Measurements from ENCODE around the gene ATP9B.

ATP9B gene, protein sequence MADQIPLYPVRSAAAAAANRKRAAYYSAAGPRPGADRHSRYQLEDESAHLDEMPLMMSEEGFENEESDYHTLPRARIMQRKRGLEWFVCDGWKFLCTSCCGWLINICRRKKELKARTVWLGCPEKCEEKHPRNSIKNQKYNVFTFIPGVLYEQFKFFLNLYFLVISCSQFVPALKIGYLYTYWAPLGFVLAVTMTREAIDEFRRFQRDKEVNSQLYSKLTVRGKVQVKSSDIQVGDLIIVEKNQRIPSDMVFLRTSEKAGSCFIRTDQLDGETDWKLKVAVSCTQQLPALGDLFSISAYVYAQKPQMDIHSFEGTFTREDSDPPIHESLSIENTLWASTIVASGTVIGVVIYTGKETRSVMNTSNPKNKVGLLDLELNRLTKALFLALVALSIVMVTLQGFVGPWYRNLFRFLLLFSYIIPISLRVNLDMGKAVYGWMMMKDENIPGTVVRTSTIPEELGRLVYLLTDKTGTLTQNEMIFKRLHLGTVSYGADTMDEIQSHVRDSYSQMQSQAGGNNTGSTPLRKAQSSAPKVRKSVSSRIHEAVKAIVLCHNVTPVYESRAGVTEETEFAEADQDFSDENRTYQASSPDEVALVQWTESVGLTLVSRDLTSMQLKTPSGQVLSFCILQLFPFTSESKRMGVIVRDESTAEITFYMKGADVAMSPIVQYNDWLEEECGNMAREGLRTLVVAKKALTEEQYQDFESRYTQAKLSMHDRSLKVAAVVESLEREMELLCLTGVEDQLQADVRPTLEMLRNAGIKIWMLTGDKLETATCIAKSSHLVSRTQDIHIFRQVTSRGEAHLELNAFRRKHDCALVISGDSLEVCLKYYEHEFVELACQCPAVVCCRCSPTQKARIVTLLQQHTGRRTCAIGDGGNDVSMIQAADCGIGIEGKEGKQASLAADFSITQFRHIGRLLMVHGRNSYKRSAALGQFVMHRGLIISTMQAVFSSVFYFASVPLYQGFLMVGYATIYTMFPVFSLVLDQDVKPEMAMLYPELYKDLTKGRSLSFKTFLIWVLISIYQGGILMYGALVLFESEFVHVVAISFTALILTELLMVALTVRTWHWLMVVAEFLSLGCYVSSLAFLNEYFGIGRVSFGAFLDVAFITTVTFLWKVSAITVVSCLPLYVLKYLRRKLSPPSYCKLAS

DNA sequence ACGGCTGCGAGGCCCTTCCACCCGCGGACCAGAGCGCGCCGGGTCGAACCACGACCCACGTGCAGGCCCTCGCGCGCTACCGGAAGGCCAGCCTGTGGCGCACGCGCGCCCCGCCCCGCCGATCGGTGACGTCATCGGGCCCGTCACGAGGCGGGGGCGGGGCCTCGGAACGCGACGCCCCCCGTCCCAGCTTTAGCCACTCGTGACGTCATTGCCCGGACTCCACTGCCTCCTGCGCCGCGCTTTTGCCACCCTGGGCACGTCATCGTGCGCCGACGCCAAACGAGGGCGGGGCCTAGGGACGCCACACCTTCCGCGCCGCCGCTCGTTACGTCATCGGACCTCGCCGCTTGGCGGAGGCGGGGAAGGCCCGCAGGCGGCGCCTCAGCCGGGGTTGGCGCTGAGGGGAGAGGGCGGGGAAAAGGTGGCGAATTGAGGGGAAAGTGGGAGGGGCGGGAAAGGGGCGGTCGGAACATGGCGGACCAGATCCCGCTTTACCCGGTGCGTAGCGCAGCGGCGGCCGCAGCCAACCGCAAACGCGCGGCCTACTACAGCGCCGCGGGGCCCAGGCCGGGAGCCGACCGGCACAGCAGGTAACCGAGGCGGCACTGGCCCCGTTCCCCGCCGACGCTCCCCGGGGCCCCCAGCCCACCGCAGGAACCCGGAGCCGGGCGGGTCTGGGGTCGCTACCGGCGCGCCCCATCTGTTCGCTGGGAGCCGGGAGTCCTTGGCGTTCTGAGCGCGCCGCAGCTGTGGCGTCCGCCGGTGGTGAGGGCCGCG, at the start of gene ATP9B:
ATP9B (plus strand) TSS at position 458 of the 780 bp plus-strand sequence; CDS start at position 475, 17 bp downstream.
- DNase-seq: peak; percentile 91

DNA sequence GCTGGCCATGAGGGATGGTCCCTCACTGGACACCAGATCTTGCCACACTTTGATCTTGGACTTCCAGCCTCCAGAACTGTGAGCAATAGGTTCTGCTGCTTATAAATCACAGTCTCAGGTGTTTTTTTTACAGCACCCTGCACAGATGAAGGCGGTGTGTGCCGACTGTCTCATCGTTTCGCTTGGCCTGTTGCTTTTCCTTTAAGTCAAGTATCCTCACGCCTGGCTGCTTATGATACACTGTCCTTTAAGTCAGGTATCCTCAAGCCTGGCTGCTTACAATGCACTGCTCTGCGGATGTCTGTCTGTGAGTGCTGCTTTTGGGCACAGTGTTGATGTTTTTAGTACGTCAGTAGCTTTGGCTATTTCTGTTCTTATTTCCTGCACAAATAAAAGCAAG, 49.3 kb upstream of the ATP9B start:
- no peak for DNase-seq

DNA sequence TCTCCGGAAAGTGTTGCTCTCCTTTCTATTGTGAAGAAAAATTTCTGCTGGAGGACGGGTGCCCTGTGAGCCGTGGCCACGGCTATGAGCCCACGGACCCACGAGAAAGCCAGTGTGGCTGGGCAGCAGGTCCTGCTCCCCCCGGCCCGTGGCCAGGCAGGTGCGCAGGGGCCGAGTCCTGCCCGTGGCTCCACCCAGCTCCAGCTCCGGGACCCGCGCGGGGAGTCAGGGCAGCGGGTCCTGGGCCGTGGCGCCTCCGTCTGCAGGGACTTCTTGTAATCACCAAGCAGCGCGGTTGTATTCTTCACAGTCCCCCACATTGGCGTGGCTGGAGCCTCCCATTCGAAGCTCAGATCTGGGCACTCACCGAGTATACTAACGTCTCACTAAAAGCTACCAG, 46.6 kb upstream of the ATP9B start:
- no peak for DNase-seq

DNA sequence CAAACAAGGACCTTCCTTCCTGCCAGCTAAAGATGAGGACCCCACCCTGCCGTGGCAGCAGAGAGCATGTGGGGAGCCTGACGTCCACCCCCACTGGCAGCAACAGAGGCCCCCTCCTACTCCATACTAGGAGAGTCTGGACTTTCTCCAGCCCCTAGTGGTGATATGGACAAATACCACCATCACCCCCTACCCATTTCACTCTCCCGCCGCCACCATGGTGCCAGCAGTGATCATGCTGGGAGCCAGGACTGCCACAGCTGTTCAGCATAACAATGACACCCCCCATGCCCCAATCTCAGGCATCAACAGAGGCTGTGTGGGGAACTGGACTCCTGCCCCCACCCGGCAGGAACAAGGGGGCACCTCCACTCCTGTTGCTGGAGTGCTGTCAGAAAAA, 42.7 kb upstream of the ATP9B start:
- no peak for DNase-seq

DNA sequence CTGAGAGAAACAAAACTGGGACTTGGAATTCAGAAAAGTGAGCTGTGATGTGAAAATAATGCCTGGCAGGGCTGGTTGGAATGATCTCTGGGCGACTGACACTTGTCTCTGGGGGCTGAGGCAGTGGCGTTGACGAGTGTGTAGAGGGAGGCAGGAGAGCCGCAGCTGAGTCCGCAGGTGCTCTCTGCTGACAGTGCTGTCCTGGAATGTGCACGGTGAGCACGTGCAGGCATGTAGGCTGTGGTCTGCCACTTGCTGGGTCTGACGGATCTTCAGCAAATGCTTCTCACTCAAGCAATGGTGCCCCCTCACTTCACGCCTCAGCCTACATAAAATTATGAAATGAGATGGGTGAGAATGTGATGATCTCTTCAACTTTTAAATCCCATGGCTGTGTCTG, 38.5 kb upstream of the ATP9B start:
- no peak for DNase-seq

DNA sequence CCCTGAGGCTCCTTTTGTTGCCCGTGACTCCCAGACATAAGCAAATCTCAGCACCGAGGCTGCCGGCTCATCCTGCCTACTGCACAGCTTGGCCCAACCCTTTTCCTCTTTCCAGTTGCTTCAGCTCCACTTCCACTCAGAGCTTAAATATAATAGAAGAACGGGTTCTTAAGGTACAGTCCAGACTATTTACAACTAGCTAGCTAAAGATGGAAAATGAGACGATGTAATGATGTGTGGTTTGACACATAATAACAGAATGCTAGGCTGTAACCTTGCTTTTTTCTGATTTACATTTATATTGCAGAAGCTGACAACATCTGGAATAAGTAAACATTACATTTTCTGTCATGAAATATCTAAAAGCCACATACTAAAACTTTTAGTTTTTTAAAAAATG, 26.9 kb upstream of the ATP9B start:
- DNase-seq: no peak

DNA sequence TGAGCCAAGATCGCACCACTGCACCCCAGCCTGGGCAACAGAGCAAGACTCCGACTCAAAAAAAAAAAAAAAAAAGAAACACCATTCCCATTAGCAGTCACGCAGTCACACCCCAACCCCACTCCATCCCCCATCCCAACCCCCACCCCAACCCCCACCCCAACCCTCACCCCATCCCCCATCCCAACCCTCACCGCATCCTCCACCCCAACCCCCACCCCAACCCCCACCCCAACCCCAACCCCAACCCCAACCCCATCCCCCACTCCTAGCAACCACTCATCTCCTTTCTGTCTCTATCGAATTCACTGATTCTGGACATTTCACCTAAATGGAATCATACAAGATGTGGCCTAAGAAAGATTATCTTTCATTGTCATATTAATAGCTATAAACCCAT, 25.9 kb upstream of the ATP9B start:
- no peak for DNase-seq

DNA sequence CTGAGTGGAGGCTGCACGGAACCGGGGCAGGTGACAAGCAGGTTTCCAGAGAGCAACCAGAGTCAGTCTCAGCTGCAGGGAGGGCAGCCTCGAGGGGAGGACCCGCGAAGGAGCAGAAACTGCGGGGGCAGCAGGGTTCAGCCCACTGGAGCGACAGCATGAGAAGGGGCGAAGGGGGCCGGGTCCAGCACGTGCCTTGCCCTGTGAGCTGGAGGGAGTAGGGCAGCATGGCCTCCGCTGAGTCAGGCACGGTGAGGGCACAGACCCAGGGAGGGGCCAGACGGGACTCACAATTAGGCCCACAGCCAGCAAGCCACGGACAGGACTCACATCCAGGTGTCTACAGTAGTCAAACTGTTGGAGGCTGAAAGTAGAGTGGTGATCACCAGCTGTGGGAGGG, 22.7 kb upstream of the ATP9B start:
- no peak for DNase-seq

DNA sequence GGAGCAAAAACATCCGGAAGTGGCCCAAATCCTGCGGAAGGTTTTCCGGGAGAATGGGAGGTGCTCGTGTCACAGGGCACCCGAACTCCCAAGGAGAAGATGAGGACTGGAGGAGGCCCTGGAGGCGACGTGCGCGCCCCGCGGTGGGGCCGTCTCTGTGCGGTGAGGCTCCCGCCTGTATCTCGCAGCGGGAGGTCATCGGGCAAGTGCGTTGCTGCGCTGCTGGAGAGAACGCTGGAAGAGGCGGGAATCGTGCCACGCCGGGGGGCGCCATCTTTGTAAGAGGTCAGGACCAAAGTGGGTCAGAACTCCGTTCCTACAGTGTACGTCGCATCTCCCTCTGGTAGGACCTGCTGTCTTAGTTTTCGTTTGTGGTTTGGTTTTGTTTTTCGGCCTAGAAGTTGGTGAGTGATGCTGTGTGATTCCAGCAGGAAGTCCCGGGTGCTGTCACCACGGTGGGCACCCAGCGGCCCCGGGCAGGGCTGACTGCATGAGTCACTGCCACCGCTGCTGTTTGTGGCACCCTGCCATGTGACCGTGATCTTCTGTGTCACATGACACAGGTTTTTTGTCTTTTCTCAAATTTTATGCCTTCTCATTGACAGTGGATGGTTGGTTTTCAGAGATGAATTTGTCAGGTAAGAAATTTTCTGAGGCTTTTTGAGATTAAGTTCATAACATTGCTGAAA, 21.5 kb upstream of the ATP9B start:
- no peak for DNase-seq

DNA sequence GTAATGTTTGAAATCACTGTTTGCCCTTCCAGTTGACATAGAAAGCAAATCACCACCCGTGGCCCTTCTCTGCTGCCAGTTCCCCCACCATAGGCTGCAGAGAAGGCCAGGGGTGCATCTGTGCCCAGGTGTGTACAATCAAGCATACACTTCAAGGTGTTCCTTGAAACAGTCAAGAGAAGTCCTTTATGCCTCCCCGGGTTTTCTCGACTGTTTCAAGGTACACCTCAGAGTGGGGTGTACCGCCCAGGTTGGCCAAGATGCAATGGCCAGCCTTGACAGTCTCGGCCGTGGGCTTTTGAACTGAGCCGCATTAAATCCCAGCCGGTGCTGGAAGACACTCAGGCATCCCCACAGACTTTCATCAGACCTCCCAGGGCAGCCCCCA, 21.0 kb upstream of the ATP9B start:
- no peak for DNase-seq

DNA sequence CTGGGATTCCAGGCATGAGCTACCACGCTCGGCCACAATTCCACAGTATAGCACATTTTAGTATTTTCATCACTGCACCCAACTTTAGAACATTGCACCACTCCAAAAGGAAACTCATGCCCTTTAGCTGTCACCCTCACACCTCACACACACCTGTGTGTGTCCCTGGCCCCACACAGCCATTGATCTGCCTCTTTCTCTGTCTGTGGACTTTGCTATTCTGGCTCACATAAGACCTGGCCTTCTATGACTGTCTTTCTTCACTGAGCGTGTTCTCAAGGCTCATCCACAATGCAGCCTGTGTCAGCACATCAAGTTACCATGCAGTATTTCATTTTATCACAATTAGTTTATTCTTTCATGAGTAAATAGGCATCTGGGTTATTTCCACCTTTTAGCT, 19.7 kb upstream of the ATP9B start:
- DNase-seq: no peak

DNA sequence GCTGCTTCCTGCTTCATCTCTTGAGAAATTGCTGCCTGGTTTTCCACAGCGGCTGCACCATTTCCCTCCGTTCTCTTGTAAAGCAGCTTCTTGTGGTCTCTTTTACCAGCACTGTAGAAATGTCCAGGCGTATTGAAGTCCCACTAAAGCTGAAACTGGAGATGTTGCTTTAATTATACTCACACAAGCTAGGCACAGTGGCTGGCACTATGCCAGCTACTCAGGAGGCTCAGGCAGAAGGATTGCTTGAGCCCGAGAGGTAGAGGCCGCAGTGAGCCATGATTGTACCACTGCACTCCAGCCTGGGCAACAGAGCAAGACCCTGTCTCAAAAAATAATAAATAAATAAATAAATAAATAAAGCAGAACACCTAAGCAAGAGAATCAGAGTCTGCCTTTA, 19.2 kb upstream of the ATP9B start:
- no peak for DNase-seq

DNA sequence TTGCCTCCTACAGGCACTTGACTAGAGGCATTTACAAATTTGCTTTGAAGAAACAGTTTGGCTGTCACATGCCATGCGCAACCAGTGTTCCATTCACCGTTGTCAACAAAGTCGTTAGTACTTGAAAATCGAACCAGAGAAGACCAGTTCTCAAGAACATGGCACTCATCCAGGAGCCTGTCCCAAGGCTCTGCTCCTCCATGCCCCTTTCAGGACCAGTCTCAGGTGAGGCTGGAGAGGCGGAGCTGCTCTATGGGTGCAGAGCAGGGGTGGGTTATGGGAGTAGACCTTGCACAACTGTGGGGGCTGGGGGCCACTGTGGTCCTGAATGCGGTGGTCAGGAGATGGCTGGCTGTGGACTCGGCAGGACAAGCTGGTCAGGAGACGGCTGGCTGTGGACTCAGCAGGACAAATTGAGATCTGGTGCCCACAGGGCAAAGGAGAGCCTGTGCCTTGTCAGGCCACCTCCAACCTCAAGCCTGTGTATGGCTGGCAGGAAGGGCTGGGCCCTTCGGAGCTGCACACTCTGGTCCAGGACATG, 12.3 kb upstream of the ATP9B start:
- DNase-seq: no peak

DNA sequence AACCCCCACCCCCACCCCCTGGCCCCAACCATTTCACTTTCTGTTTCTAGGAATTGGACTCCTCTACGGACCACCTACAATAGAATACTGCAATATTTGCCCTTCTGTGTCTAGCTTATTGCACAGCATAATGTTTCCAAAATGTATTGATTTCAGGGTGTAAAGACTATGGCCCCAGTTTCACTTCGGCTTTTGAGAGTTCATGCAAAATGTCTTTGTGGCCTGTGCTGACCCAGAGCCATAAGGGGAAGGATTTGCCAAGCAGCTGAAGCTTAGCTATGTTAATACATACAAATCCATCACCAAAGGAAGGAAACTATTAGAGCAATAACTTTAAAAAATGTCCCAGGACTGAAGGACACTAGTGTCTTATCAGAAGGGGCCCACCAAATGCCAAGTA, 11.2 kb upstream of the ATP9B start:
- no peak for DNase-seq

DNA sequence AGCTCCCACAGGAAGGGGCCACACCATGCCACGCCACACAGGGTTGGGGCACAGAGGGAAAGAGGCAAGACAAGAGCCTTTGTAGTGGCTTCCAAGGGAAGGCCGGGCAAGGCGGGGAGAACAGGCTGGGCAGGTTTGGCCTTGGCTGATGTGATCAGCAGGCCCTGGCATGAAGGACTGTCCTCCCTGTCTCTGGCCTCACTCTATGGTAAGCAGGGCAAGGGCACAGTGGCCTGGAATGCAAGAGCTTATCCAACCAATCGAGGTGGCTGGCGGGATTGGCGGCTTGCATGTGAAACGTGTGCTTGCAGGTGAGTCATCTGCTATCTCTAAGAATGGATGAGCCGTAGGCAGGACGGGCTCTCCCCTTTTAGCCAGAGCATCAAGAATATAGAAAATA, 6.4 kb upstream of the ATP9B start:
- DNase-seq: no peak

DNA sequence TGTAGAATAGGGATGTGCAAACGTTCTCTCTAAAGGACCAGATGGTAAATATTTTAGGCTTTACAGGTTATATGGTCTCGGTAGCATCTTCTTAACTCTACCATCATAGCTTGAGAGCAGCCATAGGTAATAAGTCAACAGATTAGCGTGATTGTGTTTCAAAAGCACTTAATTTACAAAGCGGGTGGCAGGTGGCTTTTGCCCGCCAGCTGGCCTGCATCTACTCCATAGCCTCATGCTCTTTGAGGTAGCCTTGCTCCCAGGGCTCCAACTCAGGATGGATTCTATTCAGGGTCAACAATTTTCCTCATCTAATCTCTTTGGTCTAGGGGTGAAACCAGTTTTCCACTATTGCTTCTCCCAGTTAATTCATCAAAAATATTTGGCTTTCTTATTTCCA, 5.0 kb upstream of the ATP9B start:
- DNase-seq: no peak

DNA sequence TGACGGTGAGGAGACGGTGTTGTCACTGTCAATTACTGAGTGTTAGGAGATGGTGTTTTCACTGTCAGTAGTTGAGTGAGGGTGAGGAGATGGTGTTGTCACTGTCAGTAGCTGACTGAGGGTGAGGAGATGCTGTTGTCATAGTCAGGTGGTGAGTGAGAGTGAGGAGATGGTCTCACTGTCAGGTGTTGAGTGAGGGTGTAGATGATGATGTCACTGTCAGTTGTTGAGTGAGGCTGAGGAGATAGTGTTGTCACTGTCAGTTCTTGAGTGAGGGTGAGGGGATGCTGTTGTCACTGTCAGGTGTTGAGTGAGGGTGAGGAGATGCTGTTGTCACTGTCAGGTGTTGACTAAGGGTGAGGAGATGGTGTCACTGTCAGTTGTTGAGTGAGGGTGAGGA, 3.4 kb upstream of the ATP9B start:
- DNase-seq: no peak

DNA sequence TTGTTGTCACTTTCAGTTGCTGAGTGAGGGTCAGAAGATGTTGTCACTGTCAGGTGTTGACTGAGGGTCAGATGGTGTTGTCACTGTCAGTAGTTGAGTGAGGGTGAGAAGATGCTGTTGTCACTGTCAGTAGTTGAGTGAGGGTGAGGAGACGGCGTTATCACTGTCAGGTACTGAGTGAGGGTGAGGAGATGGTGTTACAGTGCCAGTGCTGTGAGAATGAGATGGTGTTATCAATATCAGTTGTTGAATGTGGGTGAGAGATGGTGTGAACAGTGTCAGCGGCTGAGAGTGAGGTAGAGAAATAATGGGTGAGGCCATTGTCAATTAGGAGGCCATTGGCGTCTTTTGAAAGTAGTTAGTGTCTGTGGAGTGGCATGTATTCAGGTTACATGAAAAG, 1.6 kb upstream of the ATP9B start:
- no peak for DNase-seq

DNA sequence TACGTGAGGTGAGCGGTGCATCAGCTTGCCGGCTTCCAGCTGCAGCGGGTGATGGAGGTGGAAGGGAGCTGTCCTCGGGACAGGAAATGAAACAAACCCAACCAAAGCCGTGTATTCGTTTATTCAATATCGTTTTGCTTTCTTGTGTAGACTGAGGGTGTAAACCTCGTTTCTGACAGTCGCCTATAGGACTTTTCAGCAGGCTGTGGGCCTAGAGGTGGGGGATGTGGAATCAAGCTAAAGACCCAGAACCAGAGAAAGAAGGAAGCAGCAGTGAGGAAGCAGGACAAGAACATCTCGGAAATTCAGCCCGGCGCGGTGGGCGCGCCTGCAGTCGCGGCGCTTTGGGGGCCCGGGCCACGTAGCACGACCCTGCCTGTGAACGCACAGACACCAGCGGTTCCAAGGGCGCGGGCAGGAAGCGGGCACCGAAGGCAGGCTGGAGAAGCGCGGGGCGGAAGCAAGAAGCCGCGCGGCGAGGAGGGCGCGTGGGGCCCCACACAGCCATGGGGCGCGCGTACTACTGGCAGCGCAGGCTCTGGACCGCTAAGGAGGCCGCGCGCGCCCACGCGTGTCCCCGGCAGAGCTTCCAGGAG, 755 bp upstream of the ATP9B start:
- DNase-seq: no peak

DNA sequence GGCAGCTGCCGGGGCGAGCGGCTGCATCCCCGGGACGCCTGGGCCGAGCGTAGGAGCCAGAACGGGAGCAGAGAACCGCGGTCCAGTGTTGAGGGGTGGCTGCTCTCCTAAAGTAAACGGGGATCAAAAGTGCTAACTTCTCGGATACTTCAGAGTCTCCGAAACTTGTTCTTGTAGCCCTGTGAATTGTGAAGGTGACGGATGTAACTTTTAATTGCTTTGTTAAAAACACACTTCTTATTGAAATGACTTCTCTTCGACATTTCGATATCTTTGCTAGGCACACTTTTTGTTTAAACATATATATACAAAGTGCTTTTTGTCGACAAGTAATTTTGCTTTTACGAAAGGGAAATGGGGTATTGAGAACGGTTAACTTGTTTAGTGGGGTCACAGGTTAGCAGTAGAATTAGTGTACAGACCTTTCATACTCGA, 540 bp downstream of the ATP9B start:
- no peak for DNase-seq

DNA sequence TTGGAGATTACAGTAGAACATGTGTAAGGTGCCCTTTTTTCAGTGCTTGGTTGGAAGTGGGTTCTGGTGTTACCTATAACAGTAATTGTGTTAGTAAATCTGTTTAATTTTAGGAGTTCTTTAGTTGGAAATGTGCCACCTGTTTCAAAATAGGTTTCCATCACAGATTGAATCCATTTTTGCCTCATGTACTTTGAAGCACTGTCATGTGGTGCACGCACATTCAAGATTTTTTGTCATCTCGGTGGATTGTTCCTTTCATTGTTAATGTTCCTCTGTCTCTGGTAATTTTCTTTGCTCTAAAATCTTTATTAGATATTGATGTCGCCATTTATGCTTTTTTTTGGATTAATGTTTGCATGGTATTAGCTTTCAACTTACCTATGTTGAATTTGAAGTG, 1.3 kb downstream of the ATP9B start:
- no peak for DNase-seq

DNA sequence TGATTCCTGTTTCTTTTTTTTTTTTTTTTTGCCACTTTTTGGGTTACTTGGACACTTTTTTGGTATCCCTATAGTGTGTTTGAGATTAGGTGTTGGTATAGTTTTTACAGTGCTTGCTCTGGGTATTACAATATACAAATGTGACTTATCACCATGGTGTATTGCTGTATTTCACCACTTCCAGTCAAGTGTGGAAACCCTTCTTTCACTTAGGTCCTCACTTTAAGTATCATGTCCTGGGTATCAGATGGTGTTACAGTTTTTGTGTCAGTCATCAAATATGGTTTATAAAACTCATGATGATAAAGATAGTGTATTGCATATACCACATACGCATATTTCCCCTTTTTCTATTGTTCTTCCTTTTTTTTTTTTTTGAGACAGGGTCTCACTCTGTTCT, 1.8 kb downstream of the ATP9B start:
- no peak for DNase-seq

Measured in COR-L47 (cell line).